Adrenal gland (tissue), 12 donors: Measurements from ENCODE around the gene TMEM88. TPM values are rescaled to one million over a fixed set of nuclear protein-coding genes. Genes with fewer than 3 reads are reported as not detected.

Source experiments
- DNase-seq, 7 donors: peaks; one replicate each; pipeline ENCODE4 v3.0.0-alpha.2; 2019 to 2020
- H3K27ac ChIP-seq, 5 donors: fragments of 200-600 bp; sonication (generic) in 4 of 5; 1 replicate in 3 of 5; 2 replicates in 2 of 5; pipeline versions ENCODE4 v1.5.1 to v1.8.0; 2016 to 2020; ENCODE audit warnings: mild to moderate bottlenecking in 1 of 5
- H3K27me3 ChIP-seq: fragments of 200-600 bp; 2 replicates; pipeline ENCODE4 v1.8.0; 2021
- H3K36me3 ChIP-seq, 2 donors: fragments of 200-600 bp; replicated peaks in 1 of 2; 1 replicate in 1 of 2; 2 replicates in 1 of 2; pipeline versions ENCODE4 v1.5.1 to v1.8.0; 2018 to 2022
- H3K4me1 ChIP-seq, 2 donors: fragments of 200-600 bp; replicated peaks in 1 of 2; 1 replicate in 1 of 2; 2 replicates in 1 of 2; pipeline versions ENCODE4 v1.5.1 to v1.8.0; 2018 to 2021
- H3K4me3 ChIP-seq, 4 donors: fragments of 200-600 bp; sonication (generic) in 3 of 4; one replicate each; pipeline ENCODE4 v1.5.1; 2016 to 2018
- H3K9me3 ChIP-seq, 3 donors: fragments of 200-600 bp; sonication (generic) in 1 of 3; replicated peaks in 1 of 3; 1 replicate in 2 of 3; 2 replicates in 1 of 3; pipeline versions ENCODE4 v1.5.1 to v1.8.0; 2016 to 2021
- POLR2A ChIP-seq, 2 donors: fragments of 450-650 bp; IDR thresholded peaks; one replicate each; pipeline ENCODE4 v1.6.1; 2017; ENCODE audit warnings: antibody characterized with exemption in 2 of 2, mild to moderate bottlenecking in 2 of 2, moderate library complexity in 1 of 2
- WGBS, 4 donors: extraction: QIAGEN DNeasy Blood & Tissue Kit in 2 of 4; methylation state at CpG; one replicate each; pipeline versions ENCODE4 v1.1.5 to v1.1.7; 2013 to 2017; 5-methylcytosine and 5-hydroxymethylcytosine counted together
- intact Hi-C, 2 donors: fragments of 100-400 bp; cut with DNase I; formaldehyde crosslinking; loops; one replicate each; pipeline versions ENCODE4 v1.14.1 to v1.15.0; 2022 to 2023
- polyA plus RNA-seq, 3 donors: library from polyadenylated mRNA; stranded (reverse); fragments of 200-250 nt in 2 of 3; fragments of 350-450 nt in 1 of 3; fragmentation: Illumina TruSeq in 1 of 3; extraction: RNeasy Lipid Tissue Mini Kit (QIAGEN cat#74804) in 1 of 3; gene quantifications; one replicate each; pipeline ENCODE4 v1.2.3, GENCODE V29; 2013 to 2014
- total RNA-seq, 9 donors: library from RNA; depleted of rRNA in 4 of 9; stranded (reverse); fragments of >200 nt in 4 of 9; fragments of 120-200 nt in 1 of 9; fragmentation: NEBNext Ultra II Directional in 1 of 9; extraction: Animal tissue kit (Norgen Biotek cat#: 25700) in 1 of 9; gene quantifications; one replicate each; pipeline versions ENCODE4 v1.1.0 to v1.2.4, GENCODE V29; 2013 to 2023
- TF ChIP-seq, protein P1 (sequence below), 6 experiments: fragments of 450-650 bp in 4 of 6; fragments of 200-600 bp in 2 of 6; sonication (generic) in 1 of 6; IDR thresholded peaks; 1 replicate in 5 of 6; 2 replicates in 1 of 6; pipeline versions ENCODE4 v1.5.1 to v1.8.0; 2016 to 2021; ENCODE audit warnings: antibody characterized with exemption in 6 of 6, mild to moderate bottlenecking in 2 of 6, moderate library complexity in 1 of 6
- donor health status: healthy with polysubstance abuse.
- donor health status: Bipolar disorder and iron deficiency.
- donor health status: DM: yes; HTN: yes; CAD: no.
- donor health status: DM: no; HTN: no; CAD: no.
- donor health status: DM: no; HTN: no; CAD: no.
- donor health status: DM: yes; HTN: yes; CAD: no.

TMEM88 gene
- total and polyA plus RNA-seq, 12 donors, result 7.9 to 107 (median 25.1) TPM

DNA sequence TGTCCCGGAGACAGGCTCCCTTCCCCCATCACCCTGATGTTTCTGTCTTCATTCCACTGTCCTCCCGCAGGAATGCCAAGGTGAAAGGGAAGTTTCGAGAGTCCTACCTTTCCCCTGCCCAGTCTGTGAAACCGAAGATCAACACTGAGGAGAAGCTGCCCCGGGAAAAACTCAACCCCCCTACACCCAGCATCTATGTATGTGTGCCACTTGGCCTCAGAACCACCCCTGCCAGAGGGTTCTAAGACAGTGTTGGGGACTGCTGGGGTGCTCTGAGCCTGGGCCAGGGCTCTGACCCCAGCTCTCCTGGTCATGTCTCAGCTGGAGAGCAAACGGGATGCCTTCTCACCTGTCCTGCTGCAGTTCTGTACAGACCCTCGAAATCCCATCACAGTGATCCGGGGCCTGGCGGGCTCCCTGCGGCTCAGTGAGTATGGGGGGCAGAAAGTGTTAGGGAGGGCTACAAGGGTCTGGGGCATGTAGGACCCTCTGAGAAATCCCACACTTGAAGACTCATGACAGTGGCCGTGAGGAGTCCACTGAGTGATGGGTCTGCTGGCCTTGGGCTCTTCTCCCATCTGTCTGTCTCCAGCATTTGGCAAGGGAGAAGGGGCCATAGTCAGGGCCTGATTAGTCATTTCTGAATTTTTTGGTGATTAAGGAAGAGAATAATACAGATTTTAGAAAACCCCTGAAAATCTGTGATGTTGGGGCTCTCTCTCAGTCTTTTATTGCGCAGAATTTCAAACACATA, 4.9 kb upstream of the TMEM88 start:
- Histone ChIP-seq H3K4me1 (peaks cover 12 to 30% of the 10 kb centered on the region in 2 donors), H3K9me3 (no peaks in the 10 kb centered on the region), H3K27me3 (no peaks in the 10 kb centered on the region), H3K4me3 (no peak overlapping the region), H3K27ac (peak overlapping the region in 3 of 5 donors; percentile 5 to 45 (median 36)), H3K36me3 (peaks cover 0 to 77% of the 10 kb centered on the region in 2 donors)
- intact Hi-C loops, result loop anchor here in 1 of 2 donors (5.0 kb wide), 1 partner anchor 137 kb away; no protein-coding TSS in a partner anchor
- TF ChIP-seq POLR2A (IDR thresholded peaks at IDR 0.05), result no peak
- TF ChIP-seq, protein P1, sequence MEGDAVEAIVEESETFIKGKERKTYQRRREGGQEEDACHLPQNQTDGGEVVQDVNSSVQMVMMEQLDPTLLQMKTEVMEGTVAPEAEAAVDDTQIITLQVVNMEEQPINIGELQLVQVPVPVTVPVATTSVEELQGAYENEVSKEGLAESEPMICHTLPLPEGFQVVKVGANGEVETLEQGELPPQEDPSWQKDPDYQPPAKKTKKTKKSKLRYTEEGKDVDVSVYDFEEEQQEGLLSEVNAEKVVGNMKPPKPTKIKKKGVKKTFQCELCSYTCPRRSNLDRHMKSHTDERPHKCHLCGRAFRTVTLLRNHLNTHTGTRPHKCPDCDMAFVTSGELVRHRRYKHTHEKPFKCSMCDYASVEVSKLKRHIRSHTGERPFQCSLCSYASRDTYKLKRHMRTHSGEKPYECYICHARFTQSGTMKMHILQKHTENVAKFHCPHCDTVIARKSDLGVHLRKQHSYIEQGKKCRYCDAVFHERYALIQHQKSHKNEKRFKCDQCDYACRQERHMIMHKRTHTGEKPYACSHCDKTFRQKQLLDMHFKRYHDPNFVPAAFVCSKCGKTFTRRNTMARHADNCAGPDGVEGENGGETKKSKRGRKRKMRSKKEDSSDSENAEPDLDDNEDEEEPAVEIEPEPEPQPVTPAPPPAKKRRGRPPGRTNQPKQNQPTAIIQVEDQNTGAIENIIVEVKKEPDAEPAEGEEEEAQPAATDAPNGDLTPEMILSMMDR (IDR thresholded peaks at IDR 0.05), result no peak
- peak in 6 of 7 donors; percentile 22 to 62 (median 46) for DNase-seq
- WGBS, 4 donors, result 58 to 69% (median 68%) methylated on average over 6 to 12 of the region's 12 CpGs

DNA sequence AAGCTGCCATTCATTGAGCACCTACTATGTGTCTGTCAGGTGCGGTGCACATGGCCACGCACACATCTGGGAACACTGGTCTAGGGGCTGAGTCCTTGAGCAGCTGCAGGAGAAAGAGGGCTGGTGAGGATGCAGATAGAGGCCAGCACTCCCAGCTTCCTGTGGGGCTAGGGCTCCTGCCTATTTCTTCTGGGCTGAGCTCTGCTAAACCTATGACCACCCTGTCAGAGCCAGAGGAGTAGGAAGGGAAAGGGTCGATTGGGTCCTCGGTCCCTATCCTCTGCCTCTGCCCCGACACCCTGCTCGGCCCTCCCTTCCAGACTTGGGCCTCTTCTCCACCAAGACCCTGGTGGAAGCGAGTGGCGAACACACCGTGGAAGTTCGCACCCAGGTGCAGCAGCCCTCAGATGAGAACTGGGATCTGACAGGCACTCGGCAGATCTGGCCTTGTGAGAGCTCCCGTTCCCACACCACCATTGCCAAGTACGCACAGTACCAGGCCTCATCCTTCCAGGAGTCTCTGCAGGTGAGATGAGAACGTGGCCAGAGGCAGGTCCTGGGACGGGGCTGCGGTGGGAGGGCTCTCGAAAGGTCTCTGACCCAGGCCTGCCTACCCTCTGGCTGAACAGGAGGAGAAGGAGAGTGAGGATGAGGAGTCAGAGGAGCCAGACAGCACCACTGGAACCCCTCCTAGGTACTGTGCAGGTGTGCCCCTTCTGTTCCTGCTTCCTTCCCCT, 4.0 kb upstream of the TMEM88 start:
- intact Hi-C loops, result loop anchor here in 1 of 2 donors (5.0 kb wide), 1 partner anchor 136 kb away; no protein-coding TSS in a partner anchor
- DNase-seq, result peak in 5 of 7 donors; percentile 20 to 65 (median 34)
- no peaks in the 10 kb centered on the region for H3K27me3 ChIP-seq
- H3K36me3 ChIP-seq, result peaks cover 0 to 73% of the 10 kb centered on the region in 2 donors
- WGBS, 4 donors, result 85 to 87% (median 86%) methylated on average over 13 to 17 of the region's 17 CpGs
- TF ChIP-seq, protein P1 (IDR thresholded peaks at IDR 0.05), result no peak
- TF ChIP-seq POLR2A (IDR thresholded peaks at IDR 0.05), result no peak
- H3K4me1 ChIP-seq, result peaks cover 13 to 30% of the 10 kb centered on the region in 2 donors
- no peak overlapping the region for H3K4me3 ChIP-seq
- H3K9me3 ChIP-seq, result no peaks in the 10 kb centered on the region
- peak overlapping the region in 1 of 5 donors; percentile 5 for H3K27ac ChIP-seq

DNA sequence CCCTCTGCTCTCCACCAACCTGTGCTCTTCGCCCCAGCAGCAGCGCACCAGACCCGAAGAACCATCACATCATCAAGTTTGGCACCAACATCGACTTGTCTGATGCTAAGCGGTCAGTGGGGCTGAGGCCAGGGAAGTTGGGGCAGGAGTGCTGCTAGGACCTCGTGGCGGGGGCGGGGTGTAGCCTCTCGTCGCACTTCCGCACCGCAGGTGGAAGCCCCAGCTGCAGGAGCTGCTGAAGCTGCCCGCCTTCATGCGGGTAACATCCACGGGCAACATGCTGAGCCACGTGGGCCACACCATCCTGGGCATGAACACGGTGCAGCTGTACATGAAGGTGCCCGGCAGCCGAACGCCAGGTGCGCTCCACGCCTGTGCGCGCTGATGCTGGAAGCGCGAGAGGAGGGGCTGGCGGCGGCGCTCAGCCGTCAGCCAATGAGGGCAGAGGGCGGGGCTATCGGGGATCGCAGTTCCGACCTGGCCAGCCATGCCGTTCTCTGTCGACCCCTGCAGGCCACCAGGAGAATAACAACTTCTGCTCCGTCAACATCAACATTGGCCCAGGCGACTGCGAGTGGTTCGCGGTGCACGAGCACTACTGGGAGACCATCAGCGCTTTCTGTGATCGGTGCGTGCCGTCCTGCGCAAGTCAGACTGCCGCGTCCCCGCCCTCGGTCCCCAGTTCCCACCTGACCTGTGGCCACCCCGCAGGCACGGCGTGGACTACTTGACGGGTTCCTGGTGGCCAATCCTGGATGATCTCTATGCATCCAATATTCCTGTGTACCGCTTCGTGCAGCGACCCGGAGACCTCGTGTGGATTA, 3.2 kb upstream of the TMEM88 start:
- intact Hi-C loops, result loop anchor here in 1 of 2 donors (2.0 to 5.0 kb wide), 2 partner anchors 29 to 136 kb away; no protein-coding TSS in a partner anchor
- no peak overlapping the region for H3K4me3 ChIP-seq
- peaks cover 0 to 66% of the 10 kb centered on the region in 2 donors for H3K36me3 ChIP-seq
- peaks cover 19 to 38% of the 10 kb centered on the region in 2 donors for H3K4me1 ChIP-seq
- WGBS, 4 donors, result 15 to 35% (median 19%) methylated on average over 17 to 60 of the region's 60 CpGs
- no peaks in the 10 kb centered on the region for H3K27me3 ChIP-seq
- peak; percentile 87 to 94 (median 93) for DNase-seq
- peak overlapping the region in 1 of 5 donors; percentile 36 for H3K27ac ChIP-seq
- TF ChIP-seq, protein P1 (IDR thresholded peaks at IDR 0.05), result peak; percentile 97 to 99 (median 98)
- TF ChIP-seq POLR2A (IDR thresholded peaks at IDR 0.05), result no peak
- H3K9me3 ChIP-seq, result no peaks in the 10 kb centered on the region
